HCT116 (cell line): Measurements from ENCODE around the gene TRIM5. TPM values are rescaled to one million over a fixed set of nuclear protein-coding genes. Genes with fewer than 3 reads are reported as not detected.

ENCODE experiments used
- ATAC-seq: fragments of 200-7000 bp; cut with Tn5 transposase; 2 replicates; pipeline ENCODE4 v1.9.1; 2020; ENCODE audit warnings: mild to moderate bottlenecking, moderate library complexity
- BruUV-seq: library from RNA; stranded (reverse); fragments of 400-500 nt; replicated peaks from 2 replicates; lab custom pipeline; 2021; lab: Mats Ljungman, UMichigan
- CTCF ChIA-PET: fragments of 300-600 bp; sonication (Branson Sonifier 250); formaldehyde crosslinking; loops from one replicate; lab custom pipeline; 2021; ENCODE audit warnings: antibody characterized with exemption; lab: Charles Lee
- POLR2A ChIA-PET: fragments of 300-600, 350-600 bp; sonication (Branson Sonifier 250); formaldehyde crosslinking; loops from one replicate; lab custom pipeline; 2021; ENCODE audit warnings: antibody characterized with exemption; lab: Charles Lee
- RAD21 ChIA-PET, 2 experiments: fragments of 300-600 bp; sonication (Branson Sonifier 250); formaldehyde crosslinking; loops; one replicate each; lab custom pipeline; 2023; ENCODE audit warnings: low total read pairs in 2 of 2; ENCODE audit not compliant: uncharacterized antibody in 2 of 2, unreplicated experiment in 2 of 2, low non-redundant PET in 1 of 2; lab: Charles Lee
- DNase-seq: peaks from one replicate; pipeline ENCODE4 v3.0.0-alpha.2; 2010; ENCODE audit warnings: low read depth, low spot score
- H2AFZ ChIP-seq: fragments of 200-600 bp; shearing (Covaris generic), sonication (generic); 2 replicates; pipeline ENCODE4 v1.6.1; 2017; ENCODE audit warnings: low read depth, mixed run types, mixed read lengths, antibody characterized with exemption, low read length; ENCODE audit not compliant: poor library complexity, severe bottlenecking
- H3K27ac ChIP-seq: 2 replicates; pipeline ENCODE4 v1.5.1; 2012; ENCODE audit warnings: low read depth, low read length
- H3K27me3 ChIP-seq: fragments of 200-600 bp; sonication (generic); 2 replicates; pipeline ENCODE4 v1.6.1; 2016; ENCODE audit warnings: mixed run types, low read length, mixed read lengths; ENCODE audit not compliant: insufficient read depth
- H3K36me3 ChIP-seq, 2 experiments: fragments of 200-500 bp in 1 of 2; fragments of 200-600 bp in 1 of 2; sonication (Bioruptor generic) in 1 of 2; sonication (generic) in 1 of 2; 2 replicates each; pipeline versions ENCODE4 v1.5.1 to v1.6.1; 2014 to 2016; ENCODE audit warnings: low read length in 2 of 2, inconsistent platforms in 1 of 2, mixed read lengths in 1 of 2, mixed run types in 1 of 2; ENCODE audit not compliant: insufficient read depth in 2 of 2, control insufficient read depth in 1 of 2
- H3K4me1 ChIP-seq, 2 experiments: fragments of 200-600 bp in 1 of 2; sonication (generic) in 1 of 2; 2 replicates each; pipeline versions ENCODE4 v1.5.1 to v1.6.1; 2012 to 2017; ENCODE audit warnings: low read length in 2 of 2, inconsistent platforms in 1 of 2, mild to moderate bottlenecking in 1 of 2, mixed read lengths in 1 of 2, mixed run types in 1 of 2, moderate library complexity in 1 of 2; ENCODE audit not compliant: insufficient read depth in 2 of 2, control insufficient read depth in 1 of 2
- H3K4me2 ChIP-seq: fragments of 200-600 bp; sonication (generic); 2 replicates; pipeline ENCODE4 v1.6.1; 2017; ENCODE audit warnings: mixed run types, low read length, mixed read lengths
- H3K4me3 ChIP-seq, 2 experiments: fragments of 200-600 bp in 1 of 2; sonication (generic) in 1 of 2; replicated peaks in 1 of 2; 2 replicates each; pipeline ENCODE4 v1.5.1; 2011 to 2016; ENCODE audit warnings: low read length in 2 of 2, control low read depth in 1 of 2, low read depth in 1 of 2, mild to moderate bottlenecking in 1 of 2, mixed read lengths in 1 of 2, mixed run types in 1 of 2
- H3K79me2 ChIP-seq: fragments of 200-600 bp; sonication (generic); 2 replicates; pipeline ENCODE4 v1.6.1; 2017; ENCODE audit warnings: mild to moderate bottlenecking, mixed run types, low read length, moderate library complexity, mixed read lengths; ENCODE audit not compliant: insufficient read depth
- H3K9ac ChIP-seq: fragments of 200-600 bp; sonication (generic); 2 replicates; pipeline ENCODE4 v1.6.1; 2016; ENCODE audit warnings: low read length, mixed read lengths
- H3K9me2 ChIP-seq: fragments of 200-600 bp; sonication (generic), shearing (Covaris generic); 2 replicates; pipeline ENCODE4 v1.6.1; 2017; ENCODE audit warnings: mixed run types, mild to moderate bottlenecking, moderate library complexity; ENCODE audit not compliant: insufficient read depth
- H3K9me3 ChIP-seq, 2 experiments: fragments of 200-500 bp in 1 of 2; fragments of 200-600 bp in 1 of 2; sonication (Bioruptor generic) in 1 of 2; sonication (generic) in 1 of 2; 2 replicates each; pipeline ENCODE4 v1.6.1; 2014 to 2017; ENCODE audit warnings: low read length in 2 of 2, mixed read lengths in 2 of 2, inconsistent platforms in 1 of 2, low read depth in 1 of 2, mild to moderate bottlenecking in 1 of 2, mixed run types in 1 of 2, moderate library complexity in 1 of 2; ENCODE audit not compliant: control insufficient read depth in 1 of 2, insufficient read depth in 1 of 2
- H4K20me1 ChIP-seq: fragments of 200-600 bp; sonication (generic), shearing (Covaris generic); 2 replicates; pipeline ENCODE4 v1.6.1; 2017; ENCODE audit warnings: mixed run types, mild to moderate bottlenecking, moderate library complexity; ENCODE audit not compliant: insufficient read depth
- ATF3 ChIP-seq: IDR thresholded peaks from 2 replicates; pipeline ENCODE4 v1.6.1; 2012
- CEBPB ChIP-seq: IDR thresholded peaks from 2 replicates; pipeline ENCODE4 v1.6.1; 2012; ENCODE audit warnings: low read depth
- EGR1 ChIP-seq: IDR thresholded peaks from 2 replicates; pipeline ENCODE4 v1.6.1; 2012; ENCODE audit warnings: low read depth
- ELF1 ChIP-seq: IDR thresholded peaks from 2 replicates; pipeline ENCODE4 v1.6.1; 2012; ENCODE audit warnings: low read depth, borderline replicate concordance
- EZH2 ChIP-seq: fragments of 200-600 bp; sonication (generic); IDR thresholded peaks from 2 replicates; pipeline ENCODE4 v1.6.1; 2017; ENCODE audit warnings: antibody characterized with exemption, mixed run types
- JUND ChIP-seq: IDR thresholded peaks from 2 replicates; pipeline ENCODE4 v1.6.1; 2012
- RAD21 ChIP-seq: IDR thresholded peaks from 2 replicates; pipeline ENCODE4 v1.6.1; 2012; ENCODE audit warnings: low read depth, mild to moderate bottlenecking
- REST ChIP-seq: IDR thresholded peaks from 2 replicates; pipeline ENCODE4 v1.6.1; 2012; ENCODE audit warnings: low read depth
- SIN3A ChIP-seq: IDR thresholded peaks from 2 replicates; pipeline ENCODE4 v1.6.1; 2012; ENCODE audit warnings: low read depth
- SP1 ChIP-seq: IDR thresholded peaks from 2 replicates; pipeline ENCODE4 v1.6.1; 2012; ENCODE audit warnings: low read depth
- TCF7L2 ChIP-seq: IDR thresholded peaks from 2 replicates; pipeline ENCODE4 v1.7.0; 2011; ENCODE audit warnings: borderline replicate concordance, inconsistent platforms; ENCODE audit not compliant: insufficient read depth, insufficient read length; ENCODE audit errors: extremely low read depth
- ZFX ChIP-seq: fragments of 450-650 bp; IDR thresholded peaks from 2 replicates; pipeline ENCODE4 v1.6.1; 2017
- ZNF274 ChIP-seq: fragments of 200-500 bp; sonication (Bioruptor generic); IDR thresholded peaks from 2 replicates; pipeline ENCODE4 v1.6.1; 2014; ENCODE audit warnings: mild to moderate bottlenecking, low read depth, low read length, inconsistent platforms
- intact Hi-C: fragments of 100-400 bp; cut with micrococcal nuclease; formaldehyde crosslinking; loops from 2 replicates; pipeline ENCODE4 v1.10.0; 2022
- total RNA-seq: library from RNA; stranded (reverse); gene quantifications from one replicate; pipeline ENCODE4 v1.2.1, GENCODE V29; 2021; ENCODE audit not compliant: unreplicated experiment

The TRIM5 gene
- total RNA-seq, 1 experiment from 2014 or later, result 13.7 TPM

GRCh38 chr11:5696210-5696609, 11.3 kb upstream of the TRIM5 start (continued):
- TF ChIP-seq REST (no peak), ZFX (no peak), ELF1 (no peak), SIN3A (no peak)

GRCh38 chr11:5695580-5695979, 10.7 kb upstream of the TRIM5 start:
- TF ChIP-seq TCF7L2, result no peak
- no peak for TF ChIP-seq CEBPB
- TF ChIP-seq EZH2, result no peak
- TF ChIP-seq SIN3A, result no peak
- TF ChIP-seq ZNF274, result no peak
- TF ChIP-seq EGR1, result no peak
- no peak for TF ChIP-seq SP1
- TF ChIP-seq ATF3, result no peak
- TF ChIP-seq JUND, result no peak
- no peak for TF ChIP-seq RAD21
- no peak for TF ChIP-seq ELF1
- Histone ChIP-seq H2AFZ (no peak overlapping the region), H3K9me2 (no peaks in the 10 kb centered on the region), H4K20me1 (no peaks in the 10 kb centered on the region), H3K79me2 (no peaks in the 10 kb centered on the region), H3K4me1 (no peaks in the 10 kb centered on the region), H3K27ac (no peak overlapping the region), H3K9ac (no peak overlapping the region), H3K36me3 (no peaks in the 10 kb centered on the region), H3K4me3 (no peak overlapping the region), H3K27me3 (peaks cover 43% of the 10 kb centered on the region), H3K9me3 (no peaks in the 10 kb centered on the region), H3K4me2 (no peak overlapping the region)
- BruUV-seq, result no TSS peak
- intact Hi-C loops, result no loop called here
- ATAC-seq (no peak), DNase-seq (no peak)
- CTCF ChIA-PET, result no interaction called here
- POLR2A ChIA-PET, result interaction anchor here (1.6 kb wide), 1 partner anchor 11 kb away, joined by 5 read pairs; the partner anchor contains the start of gene TRIM5
- RAD21 ChIA-PET, result no interaction called here
